Measurements from ENCODE around the gene LGI4.

The LGI4 gene

GRCh38 chr19:35123573-35123972, 11.3 kb downstream of the LGI4 start:
- DNase-seq (ENCODE audit: low spot score) = no peak

DNA sequence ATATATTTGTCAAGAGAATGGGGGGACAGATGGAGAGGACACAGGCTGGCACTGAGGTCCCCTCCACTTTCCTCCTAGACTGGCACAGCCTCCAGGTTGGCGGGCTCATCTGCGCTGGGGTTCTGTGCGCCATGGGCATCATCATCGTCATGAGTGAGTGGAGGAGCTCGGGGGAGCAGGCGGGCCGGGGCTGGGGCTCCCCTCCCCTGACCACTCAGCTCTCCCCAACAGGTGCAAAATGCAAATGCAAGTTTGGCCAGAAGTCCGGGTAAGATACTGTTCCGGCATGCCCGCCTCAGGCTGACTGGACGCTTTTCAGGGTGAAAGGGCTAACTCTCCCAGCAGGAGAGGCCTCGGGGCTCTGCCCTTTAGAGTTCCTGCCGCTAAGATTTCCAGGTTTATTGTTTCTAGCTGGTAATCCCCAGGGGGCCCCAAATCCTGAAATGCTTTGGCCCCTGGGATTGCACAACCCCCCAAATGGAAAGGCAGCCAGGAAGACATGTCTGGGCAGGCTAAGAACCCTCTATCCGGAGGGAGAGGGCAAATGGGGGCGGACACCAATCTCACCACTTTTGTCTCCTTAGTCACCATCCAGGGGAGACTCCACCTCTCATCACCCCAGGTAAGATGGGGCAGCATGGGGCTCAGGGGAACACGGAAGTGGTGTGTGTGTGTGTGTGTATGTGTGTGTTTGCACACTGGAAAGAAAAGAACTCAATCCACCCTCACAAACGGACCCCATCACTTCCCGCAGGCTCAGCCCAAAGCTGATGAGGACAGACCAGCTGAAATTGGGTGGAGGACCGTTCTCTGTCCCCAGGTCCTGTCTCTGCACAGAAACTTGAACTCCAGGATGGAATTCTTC, 11.9 kb downstream of the LGI4 start:
- DNase-seq (ENCODE audit: low spot score) = no peak

- no peak for DNase-seq (ENCODE audit: low spot score)
Observed at GRCh38 chr19:35120898-35121297, 14.0 kb downstream of the LGI4 start.

- DNase-seq (ENCODE audit: low spot score) = peak; percentile 85
Observed at GRCh38 chr19:35120492-35120891, 14.4 kb downstream of the LGI4 start.

GRCh38 chr19:35119578-35120155, 15.2 kb downstream of the LGI4 start:
- DNase-seq (ENCODE audit: low spot score) = no peak

DNA sequence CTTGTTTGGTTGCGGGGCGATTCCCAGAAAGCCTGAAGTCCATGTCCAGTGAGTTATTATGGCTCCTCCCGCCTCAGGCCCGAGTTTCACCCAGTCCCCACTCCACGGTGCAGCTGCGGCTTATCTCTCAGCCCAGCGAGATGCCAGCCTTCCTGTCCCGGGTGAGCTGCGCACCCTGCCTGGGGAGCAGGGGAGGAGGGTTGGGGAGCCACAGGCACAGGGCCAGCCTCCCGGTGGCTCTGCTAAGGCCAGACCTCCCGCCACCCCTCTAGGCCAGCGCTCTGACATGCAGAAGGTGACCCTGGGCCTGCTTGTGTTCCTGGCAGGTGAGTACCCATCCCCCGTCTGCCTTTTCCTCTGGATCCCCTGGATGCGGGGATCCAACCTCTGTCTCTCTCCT, 15.8 kb downstream of the LGI4 start:
- no peak for DNase-seq (ENCODE audit: low spot score)

DNA sequence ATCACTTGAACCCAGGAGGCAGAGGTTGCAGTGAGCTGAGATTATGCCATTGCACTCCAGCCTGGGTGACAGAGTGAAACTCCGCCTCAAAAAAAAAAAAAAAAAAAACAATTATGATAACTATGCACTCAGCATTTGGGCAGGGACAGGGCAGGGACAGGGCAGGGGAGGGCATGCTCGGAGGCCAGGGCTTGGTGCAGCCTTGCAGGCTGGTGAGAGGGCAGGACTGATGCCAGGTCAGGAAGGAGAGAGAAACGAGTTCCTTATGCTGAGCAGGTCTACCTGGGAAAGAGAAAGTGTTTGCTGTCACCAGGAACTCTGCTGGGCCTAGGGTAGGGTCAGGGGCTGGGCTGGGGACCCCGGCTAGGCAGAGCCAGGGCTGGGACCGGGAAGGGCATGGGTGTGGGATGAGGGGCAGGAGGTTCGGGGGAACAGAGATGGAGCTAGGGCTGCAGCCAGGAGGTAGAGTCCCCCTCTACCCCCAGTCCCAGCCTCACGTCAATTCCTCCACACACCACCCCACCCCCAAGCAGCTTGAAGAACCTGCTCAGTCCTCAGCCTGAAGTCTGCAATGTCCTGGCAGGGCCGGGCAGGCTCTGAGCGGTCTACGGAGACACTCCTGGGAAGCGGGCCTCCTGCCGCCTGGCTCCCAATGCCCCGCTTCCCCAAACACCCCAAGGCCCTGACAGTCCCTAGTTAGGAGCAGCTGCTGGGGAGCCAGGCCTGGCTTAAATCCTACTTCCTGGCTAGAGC, 16.4 kb downstream of the LGI4 start:
- no peak for DNase-seq (ENCODE audit: low spot score)

GRCh38 chr19:35117799-35118198, 17.1 kb downstream of the LGI4 start:
- no peak for DNase-seq (ENCODE audit: low spot score)

GRCh38 chr19:35117116-35117515, 17.7 kb downstream of the LGI4 start:
- DNase-seq (ENCODE audit: low spot score) = no peak

DNA sequence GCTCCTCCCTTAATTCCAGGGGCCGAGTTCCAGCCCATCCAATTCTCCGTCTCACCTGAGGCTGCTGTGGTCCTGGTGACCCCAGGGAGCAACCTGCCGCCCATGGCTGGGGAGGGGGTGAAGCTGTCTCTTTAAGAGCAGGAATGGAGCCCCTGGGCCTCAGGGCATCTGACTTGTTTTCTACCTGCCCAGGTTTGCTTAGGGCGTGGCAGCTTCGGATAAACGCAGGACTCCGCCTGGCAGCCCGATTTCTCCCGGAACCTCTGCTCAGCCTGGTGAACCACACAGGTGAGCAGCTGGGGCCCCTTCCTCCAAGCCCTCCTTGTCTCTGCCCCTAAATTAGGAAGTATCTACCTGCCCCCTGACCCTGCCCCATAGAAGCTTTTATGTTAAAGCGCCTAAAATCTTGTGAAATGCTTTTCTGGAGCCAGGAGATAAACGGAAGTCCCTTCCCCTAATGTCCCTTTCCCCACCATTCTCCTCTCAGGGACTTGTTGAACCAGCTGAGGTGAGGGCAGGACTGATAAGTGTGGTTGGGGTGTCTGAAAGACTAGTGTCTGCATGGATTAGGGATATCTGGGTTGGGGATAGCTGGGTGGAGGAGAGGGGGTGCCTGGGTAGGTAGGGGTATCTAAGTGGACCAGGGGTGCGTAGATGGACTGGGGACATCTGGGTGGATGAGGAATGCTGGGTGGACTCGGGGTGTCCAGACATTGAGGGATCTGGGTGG, 18.6 kb downstream of the LGI4 start:
- no peak for DNase-seq (ENCODE audit: low spot score)

DNA sequence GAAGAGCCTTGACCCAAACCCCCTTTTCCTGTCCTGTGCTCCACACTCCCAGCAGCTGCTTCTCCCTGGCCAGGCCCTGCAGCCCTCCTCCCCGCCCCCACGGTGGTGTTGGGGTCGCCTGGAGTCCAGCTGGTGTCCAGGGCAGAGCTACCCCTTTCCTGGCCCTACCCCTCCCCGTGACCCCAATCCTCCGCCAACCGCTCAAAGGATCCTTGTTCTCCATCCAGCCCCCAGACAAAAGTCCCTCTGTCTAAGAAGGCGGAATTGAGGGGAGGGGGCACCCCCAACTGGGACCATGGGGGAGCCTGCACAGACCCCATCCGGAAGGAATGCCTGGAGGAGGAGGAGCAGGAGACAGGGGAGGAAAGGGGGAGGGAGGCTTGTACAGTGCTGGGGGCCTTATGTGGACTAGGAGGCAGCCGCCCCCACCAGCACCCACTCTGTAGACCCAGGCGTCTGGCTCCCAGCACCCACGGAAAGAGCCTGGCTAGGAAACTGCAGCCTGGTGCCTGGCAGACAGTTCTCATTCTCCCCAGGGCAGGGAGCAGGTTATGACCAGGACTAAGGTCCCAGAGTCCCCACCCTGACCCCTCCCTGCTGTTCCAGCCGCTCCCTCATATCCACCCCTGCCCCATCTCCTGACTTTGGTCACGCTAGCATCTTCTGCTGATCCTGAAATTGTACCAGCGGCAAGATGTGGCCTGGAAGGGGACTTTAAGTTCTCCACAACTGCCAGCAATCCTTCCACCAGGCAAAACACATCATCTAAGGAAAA, 19.5 kb downstream of the LGI4 start, which contains the start of gene FXYD3:
TSS of gene FXYD3 (plus strand) at position 647 of the 775 bp plus-strand sequence. CDS start 3,554 bp downstream, outside the sequence.
- peak; percentile 56 for DNase-seq (ENCODE audit: low spot score)

DNA sequence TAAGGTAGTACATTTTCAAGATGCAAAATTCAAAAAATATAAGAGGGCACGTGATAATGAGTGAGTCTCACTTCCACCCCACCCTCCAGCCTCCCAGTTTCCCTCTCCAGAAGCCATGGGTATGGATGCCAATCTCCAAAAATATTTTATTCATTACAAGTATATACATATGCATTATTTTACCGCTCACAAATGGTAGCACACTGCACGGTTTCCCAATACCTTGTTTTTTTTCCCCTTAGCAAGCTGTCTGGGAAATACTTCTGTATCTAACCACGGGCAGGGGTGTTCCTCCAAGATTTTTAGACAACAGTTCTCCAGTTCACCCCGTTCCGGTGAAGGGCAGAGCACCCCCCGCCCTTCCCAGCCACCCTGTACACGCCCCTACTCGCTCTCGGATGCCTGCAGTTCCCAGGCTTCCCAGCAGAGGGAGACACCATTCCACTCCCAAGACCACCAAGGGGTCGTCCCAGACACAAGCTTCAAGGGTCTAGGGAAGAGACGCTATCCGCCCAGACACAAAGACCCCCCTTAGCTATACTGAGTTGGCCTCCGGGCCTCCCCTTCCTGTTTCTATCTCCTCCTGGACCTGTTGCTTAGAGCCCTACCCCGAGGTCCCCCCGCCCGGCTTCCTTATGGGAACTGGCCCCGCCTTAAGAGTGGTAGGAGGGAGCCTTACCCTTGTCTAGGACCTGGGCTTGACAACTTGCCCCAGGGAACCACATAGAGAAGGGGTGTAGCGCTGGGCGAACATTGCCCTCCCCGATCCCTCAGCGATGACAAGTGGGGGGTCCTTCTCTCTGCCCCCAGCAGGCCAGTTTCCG, 20.3 kb downstream of the LGI4 start:
- DNase-seq (ENCODE audit: low spot score) = peak; percentile 82

DNA sequence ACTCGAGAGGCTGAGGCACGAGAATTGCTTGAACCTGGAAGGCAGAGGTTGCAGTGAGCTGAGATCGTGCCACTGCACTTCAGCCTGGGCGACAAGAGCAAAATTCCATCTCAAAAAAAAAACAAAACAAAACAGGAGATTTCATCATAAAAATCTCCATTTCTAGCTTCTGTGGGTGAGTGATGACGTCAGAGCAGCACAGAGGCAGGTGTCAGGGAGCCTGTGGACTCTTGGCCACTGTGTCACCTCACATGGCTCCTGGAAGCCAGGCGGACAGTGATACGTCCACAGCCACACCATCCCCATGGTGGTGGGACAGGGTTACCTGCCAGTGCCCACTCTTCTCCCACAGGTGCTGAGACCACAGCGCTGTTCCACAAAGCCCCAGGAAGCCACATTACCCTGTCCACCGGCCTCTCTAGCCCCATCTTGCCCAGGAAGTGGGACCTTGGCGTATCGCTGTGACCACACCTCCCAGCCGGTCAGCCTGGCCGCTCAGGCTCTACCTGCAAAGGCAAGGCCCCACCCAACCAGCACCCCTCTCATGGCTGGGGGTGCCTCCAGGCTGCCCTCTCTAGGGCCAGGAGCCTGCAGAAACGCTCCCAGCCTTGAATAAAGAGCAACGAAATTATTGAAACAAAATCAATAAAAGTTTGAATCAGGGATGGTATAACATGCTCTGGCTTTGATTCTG, 21.7 kb downstream of the LGI4 start:
- DNase-seq (ENCODE audit: low spot score) = no peak

- no peak for DNase-seq (ENCODE audit: low spot score)
Observed at GRCh38 chr19:35110974-35111373, 23.9 kb downstream of the LGI4 start.

- no peak for DNase-seq (ENCODE audit: low spot score)
Observed at GRCh38 chr19:35109395-35110112, 25.3 kb downstream of the LGI4 start.

DNA sequence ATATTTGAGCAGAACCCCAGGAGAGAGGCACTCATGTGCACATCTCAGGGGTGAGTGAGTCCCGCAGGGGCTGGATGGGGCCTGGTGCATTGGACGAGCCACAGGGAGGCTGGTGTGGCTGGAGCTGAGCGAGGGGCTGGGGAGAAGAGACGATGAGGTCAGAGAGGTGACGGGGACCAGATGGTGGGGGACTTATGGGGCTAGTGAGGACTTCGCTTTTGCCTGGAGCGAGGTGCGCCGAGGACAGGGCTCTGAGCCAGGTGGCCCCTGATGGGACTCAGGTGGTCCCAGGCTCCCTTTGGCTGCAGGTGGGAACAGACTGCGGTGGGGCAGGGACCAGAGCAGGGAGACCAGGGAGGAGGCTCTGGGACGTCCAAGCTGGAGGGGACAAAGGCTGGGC, 26.1 kb downstream of the LGI4 start:
- no peak for DNase-seq (ENCODE audit: low spot score)

DNA sequence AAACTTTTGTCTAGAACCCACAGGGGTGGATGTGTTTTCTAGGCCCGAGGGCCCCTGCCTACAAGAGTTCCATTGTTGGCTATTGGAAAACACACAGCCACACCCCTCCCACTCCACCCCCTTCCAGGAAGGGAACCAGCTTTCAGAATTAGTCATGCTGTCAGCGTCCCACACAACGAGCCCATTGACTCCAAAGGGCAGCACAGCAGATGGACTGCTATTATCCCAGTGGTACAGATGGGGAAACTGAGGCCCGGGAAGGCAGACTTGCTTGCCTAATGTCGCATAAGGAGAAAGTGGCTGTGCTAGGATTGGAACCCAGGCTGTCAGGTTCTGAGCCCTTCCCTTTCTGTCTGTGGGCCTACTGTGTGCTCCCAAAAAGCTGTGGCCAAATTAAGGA, 27.3 kb downstream of the LGI4 start:
- peak; percentile 98 for DNase-seq (ENCODE audit: low spot score)

DNA sequence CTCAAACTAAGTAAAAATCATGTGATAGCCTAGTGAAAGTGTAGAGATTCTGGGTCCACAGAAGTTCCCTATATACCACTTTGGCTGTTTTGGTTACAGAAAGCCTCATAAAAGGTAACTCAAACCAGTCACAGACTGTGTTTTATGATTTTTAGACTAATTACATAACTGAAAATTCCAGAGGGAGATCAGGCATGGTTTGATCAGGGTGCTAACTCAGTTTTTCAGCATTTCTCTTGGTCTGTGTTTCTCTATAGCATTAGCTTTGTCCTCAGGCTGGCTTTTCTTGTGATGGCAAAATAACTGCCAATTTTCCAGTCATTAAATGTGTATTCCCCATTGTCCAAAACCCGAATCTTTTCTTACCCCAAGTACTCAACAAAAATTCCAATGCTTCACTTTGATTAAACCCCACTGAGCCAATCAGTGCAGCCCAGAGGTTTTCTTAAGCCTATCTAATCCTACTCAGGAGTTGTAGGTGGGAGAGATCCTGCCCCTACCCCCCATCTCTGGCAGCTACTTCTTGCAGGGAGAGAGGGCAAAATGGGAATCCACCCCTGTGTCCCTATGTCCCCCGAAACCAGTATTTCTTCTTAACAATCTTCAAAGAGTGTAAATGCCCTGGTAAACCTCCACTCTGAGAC, 27.8 kb downstream of the LGI4 start:
- DNase-seq (ENCODE audit: low spot score) = peak; percentile 51

DNA sequence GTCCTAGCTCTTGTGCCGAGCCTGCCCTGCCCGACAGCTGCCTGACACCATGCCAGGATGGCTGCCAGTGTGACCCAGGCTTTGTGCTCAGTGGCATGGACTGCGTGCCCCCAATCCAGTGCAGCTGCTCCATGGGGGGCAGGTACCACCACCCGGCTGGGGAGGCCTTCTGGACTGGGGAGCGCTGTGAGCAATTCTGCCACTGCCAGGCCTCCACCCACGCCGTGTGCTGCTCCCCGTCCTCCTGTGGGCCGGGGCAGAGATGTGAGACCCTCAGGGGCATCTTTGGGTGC, 28.6 kb downstream of the LGI4 start:
- no peak for DNase-seq (ENCODE audit: low spot score)
